Stimulated activated naive CD4-positive, alpha-beta T cell (primary cell): ENCODE data around the gene ELOA.
A peak's percentile ranks its signal among the peaks of the same experiment; 100 is the strongest.

Experiments used
- DNase-seq, 6 experiments: peaks; one replicate each; lab custom pipeline; 2025; lab: John Stamatoyannopoulos, UW

ELOA gene, protein sequence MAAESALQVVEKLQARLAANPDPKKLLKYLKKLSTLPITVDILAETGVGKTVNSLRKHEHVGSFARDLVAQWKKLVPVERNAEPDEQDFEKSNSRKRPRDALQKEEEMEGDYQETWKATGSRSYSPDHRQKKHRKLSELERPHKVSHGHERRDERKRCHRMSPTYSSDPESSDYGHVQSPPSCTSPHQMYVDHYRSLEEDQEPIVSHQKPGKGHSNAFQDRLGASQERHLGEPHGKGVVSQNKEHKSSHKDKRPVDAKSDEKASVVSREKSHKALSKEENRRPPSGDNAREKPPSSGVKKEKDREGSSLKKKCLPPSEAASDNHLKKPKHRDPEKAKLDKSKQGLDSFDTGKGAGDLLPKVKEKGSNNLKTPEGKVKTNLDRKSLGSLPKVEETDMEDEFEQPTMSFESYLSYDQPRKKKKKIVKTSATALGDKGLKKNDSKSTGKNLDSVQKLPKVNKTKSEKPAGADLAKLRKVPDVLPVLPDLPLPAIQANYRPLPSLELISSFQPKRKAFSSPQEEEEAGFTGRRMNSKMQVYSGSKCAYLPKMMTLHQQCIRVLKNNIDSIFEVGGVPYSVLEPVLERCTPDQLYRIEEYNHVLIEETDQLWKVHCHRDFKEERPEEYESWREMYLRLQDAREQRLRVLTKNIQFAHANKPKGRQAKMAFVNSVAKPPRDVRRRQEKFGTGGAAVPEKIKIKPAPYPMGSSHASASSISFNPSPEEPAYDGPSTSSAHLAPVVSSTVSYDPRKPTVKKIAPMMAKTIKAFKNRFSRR

DNA sequence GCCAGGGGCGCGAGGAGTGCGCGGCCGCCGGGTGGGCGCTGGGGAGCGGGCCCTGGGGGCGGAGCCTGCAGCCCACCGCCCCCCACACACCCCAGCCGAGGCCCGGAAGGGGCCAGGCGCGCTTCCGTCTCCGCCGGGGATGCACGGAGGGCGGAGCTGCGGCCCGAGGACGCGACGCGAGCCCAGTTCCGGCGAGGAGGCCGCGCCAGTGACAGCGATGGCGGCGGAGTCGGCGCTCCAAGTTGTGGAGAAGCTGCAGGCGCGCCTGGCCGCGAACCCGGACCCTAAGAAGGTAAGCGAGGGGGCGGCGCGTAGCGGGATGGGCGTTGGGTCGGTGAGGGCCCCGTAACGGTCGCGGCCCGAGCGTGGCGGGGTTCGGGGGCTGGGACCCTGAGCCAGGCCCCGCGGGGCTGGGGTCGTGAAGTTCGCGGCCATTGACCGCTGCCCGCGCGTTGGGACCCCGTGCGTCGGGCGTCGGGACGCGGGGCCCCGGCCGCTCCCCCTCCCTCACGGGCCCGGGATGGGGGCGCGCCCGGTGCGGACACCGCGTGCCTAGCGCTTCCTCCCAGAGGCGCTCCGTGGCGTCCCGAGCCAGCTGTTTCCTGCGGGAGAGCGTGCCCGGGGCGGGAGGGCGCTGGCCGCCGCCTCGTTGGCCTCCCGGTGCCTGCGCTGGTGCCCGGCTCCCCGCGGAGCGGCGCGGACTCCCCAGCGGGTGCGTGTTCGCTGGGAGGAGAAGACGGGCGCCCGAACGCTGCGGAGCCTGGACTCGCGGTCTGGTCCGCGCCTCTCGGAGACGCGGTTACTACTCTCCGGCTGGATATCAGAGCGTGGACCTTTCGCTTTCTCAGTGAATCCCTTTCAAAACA lies at the start of gene ELOA:
Gene ELOA, plus strand, starts transcription at position 185 of the 866 bp plus-strand sequence. Its CDS starts 33 bp downstream, at position 218.
- DNase-seq: peak; percentile 57 to 77 (median 64)

DNA sequence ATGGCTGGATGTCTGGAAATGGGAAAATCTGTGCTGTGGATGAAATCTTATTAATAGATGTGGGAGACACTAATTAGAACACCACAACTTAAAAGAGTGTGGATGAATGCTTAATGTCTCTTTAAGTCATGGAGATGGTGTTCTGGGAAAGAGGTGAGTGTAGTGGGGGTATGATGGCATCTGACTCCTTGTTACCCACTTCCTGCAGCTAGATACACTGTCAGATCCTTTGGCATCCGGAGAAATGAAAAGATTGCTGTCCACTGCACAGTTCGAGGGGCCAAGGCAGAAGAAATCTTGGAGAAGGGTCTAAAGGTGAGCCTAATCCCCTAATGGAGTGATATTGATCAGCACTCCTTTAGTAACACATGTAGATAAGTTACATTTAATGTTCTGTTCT lies 49.7 kb upstream of the ELOA start:
- DNase-seq: no peak

- DNase-seq: no peak
Measured at GRCh38 chr1:23694371-23694770, 48.9 kb upstream of the ELOA start.

- DNase-seq: no peak
Measured at GRCh38 chr1:23695667-23696066, 47.6 kb upstream of the ELOA start.

- no peak for DNase-seq
Measured at GRCh38 chr1:23696335-23696989, 46.8 kb upstream of the ELOA start.

- DNase-seq: no peak
Measured at GRCh38 chr1:23698466-23698865, 44.8 kb upstream of the ELOA start.

DNA sequence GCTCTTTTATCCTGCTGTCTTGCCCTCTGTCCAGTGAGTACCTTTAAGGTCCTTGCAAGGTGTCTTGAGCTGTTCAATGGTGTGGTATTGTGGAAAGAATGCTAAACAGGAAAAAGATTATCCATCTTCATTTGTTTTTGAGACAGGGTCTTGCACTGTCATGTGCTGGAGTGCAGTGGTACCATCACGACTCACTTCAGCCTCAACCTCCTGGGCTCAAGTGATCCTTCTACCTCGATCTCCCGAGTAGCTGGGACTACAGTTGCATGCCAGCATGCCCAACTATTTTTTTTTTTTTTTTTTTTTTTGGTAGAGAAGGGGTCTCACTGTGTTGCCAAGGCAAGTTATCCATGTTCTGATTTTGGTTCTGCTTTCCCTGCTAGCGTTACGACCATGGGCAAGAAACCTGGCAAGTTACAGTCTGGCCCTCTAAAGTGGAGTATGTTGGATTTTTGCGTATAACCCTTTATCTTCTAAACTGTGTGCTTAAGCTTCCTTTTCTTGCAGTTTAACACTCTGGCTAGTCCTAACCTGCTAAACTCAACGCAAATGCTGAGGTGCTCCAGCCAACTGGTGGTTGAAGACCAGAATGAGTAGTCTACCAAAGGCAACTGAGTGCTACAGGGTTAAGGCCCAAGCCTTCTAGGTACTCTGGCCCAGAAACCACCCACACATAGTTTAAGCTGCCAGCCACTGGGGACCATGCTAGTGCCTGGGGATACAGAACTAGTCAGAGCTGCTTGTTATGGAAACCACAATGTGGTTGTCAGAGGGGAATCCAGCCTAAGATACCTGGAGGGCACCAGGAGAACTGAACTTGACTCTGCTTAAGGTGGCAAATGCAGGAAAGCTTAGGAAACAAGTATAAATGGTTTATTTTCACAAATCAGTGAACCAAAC lies 43.7 kb upstream of the ELOA start:
- DNase-seq: no peak

GRCh38 chr1:23701310-23701709 lies 42.0 kb upstream of the ELOA start:
- DNase-seq: no peak

DNA sequence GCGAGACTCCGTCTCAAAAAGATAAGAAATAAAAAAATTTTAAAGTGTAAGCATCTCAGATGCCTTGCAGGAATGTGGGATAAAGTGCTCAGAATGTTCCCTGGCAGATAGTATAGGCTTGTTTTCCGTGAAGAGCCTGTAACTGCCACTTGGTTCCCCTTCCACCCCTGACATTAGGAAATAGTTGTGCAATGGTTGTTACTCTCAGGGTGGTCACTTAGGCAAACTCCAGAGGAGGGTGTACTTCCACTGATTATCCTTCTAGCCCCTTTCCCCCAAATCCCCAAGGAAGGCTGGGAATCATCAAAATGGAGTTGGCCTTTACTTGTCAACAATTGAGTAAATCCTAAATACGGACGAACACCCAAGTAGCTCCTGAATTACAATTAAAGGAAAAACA lies 41.3 kb upstream of the ELOA start:
- no peak for DNase-seq

GRCh38 chr1:23704834-23705495 lies 38.3 kb upstream of the ELOA start:
- DNase-seq: no peak

DNA sequence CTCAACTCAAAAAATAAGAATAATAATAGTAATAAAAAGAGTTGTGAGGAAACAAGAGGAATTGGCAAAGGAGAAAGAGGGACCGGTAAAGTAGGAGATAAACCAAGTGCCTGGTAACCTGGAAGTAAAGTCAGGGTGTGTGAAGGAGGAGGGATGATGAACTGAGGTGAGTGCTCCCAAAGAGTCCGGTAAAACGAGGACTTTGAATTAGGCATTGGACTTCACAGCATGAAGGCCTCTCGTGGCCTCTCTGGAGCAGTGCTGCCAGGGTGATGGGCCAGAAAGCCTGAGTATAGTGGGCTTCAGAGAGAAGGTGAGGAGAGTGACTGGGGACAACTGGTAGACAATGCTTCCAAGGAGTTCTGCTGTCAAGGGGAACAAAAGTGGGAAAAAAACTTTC lies 34.0 kb upstream of the ELOA start:
- DNase-seq: no peak

GRCh38 chr1:23718482-23718881 lies 24.8 kb upstream of the ELOA start:
- DNase-seq: no peak

DNA sequence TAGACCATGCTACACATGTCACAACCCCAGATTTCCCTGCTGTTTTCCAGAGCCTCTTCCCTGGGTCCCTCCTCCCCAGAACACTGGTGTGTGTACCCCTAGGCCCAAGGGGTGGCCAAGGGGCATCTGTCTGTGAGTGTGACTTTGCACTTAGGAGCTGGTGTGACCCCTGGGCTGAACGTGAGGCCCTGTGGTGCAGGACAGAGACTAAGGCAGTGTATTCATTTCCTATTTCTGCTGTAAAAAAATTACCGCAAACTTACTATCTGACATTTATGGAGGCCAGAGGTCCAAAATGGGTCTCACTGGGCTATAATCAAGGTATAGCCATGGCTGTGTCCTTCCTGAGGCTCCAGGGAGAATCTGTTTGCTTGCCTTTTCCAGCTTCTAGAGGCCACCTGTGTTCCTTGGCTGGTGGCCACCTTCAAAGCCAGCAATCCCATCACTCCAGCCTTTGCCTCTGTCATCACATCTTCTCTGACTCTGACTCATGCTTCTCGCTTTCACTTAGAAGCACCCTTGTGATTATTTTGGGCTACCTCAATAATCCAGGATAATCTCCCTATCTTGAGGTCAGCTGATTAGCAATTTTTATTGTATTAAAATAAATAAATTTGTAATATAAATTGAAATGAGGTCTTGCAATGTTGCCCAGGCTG lies 24.0 kb upstream of the ELOA start:
- no peak for DNase-seq

GRCh38 chr1:23720256-23720995 lies 22.8 kb upstream of the ELOA start:
- DNase-seq: no peak

DNA sequence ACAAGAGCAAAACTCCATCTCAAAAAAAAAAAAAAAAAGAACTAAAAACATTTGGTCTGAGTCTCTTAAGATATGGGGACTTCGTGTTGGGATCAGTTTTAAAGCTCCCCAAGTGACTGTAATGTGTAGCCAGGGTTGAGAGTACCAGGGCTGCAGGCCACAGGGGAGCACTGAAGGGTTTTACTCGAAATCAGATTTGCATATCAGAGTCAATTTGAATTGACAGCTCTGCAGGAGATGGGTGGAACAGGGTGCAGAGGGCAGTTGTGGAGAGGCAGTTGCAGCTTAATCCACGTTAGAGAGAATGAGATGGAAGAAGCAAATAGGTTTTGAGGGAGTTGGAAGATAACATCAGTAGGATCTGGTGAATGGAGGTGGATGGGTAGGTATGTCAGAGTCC lies 20.6 kb upstream of the ELOA start:
- DNase-seq: no peak

- DNase-seq: no peak
Measured at GRCh38 chr1:23726686-23727085, 16.6 kb upstream of the ELOA start.

DNA sequence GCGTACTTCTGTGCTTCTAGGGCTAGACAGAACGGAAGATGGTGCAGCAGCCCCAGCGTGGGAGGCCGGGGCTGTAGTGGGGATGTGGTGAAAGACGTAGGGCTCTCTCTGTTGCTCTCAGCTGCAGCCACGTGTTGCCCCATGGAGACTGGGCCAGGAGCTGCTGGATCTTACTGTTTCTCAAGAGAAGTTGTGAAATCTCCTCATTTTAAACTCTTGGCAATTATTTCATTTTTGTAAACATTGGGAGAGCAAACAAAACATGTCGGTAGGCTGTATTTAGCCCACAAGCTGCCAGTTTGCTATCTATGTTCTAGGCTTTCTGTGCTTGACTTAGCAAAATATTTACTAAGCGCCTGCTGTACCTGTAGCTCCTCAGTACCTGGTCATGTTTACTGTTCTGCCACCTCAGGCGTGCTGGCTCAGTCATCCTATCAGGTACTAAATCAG lies 15.9 kb upstream of the ELOA start:
- no peak for DNase-seq

DNA sequence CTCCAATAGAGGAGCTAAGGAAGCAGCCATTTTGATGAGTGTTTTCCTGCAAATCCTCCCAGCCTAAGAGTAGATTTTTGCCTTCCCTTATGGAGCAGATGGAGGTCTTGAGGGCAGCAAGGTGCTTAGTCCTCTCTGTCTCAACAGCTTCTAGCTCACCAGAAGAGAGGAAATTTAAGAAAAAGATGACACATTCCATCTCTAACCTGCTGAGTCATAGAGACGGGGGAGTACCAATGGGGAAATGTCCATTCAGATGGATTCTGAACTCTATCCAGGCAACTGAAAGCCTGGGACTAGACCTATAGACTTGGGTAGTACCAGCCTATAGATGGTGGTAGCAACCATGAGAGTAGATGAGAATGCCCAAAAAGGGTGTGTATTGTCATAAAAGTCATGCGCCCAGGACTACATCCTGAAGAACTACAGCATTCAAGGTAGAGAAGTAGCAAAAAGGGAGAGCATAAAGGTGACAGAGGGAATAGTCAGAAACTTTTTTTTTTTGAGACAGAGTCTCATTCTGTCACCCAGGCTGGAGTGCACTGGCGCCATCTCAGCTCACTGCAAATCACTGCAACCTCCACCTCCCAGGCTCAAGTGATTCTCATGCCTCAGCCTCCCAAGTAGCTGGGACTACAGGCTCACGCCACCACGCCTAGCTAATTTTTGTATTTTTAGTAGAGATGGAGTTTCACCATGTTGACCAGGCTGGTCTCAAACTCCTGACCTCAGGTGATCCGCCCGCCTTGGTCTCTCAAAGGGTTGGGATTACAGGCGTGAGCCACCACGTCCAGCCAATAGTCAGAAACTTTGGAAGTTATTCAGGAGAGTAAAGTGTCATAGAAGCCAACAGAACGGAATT lies 10.7 kb upstream of the ELOA start:
- DNase-seq: no peak
